ENCODE measurements around the gene RNF103. TPM values are rescaled to one million over a fixed set of nuclear protein-coding genes. Genes with fewer than 3 reads are reported as not detected.

RNF103 gene
- total RNA-seq, 1 donor from 2014 or later = 23.3 TPM

DNA sequence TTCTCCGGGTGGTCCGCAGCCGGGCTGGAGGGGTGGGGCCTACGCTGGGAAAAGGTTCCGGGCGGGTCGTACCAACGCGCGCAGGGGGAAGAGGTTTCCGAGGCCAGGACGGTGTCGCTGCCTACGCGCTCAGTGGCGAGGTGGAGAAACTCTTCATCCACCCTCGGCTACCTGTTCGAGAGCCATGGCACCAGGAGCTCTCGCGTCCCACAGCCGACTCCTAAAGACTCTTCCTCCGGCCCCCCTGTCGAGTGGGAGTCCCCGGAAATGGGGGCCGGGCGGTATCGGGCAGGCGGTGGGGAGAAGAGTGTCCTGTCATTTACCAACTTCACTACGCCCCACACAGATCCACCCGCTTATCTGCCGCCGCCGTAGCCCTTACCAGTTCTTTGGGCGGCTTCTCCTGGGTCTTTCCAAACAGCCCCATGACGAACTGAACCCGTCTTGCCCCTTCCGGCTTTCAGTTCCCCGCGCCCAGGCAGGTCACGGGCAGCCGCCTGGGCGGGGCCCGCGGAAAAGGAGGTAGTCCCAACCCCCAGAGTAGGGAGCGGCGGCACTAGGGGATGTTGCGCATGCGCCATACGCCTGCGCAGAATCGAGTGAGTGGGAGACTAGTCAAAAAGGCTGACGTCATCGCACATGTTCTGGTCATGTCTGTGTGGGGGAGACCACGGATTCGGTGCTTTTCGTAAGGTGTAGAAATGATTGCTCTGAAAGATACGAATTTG lies 60.6 kb downstream of the RNF103 start, which contains the start of gene CHMP3:
CHMP3 (minus strand) TSS at position 522 of the 728 bp plus-strand sequence; CDS start at position 427, 95 bp downstream.
- Histone ChIP-seq H3K36me3 (no peaks in the 10 kb centered on the region), H3K4me3 (peak within 1 kb of the TSS; percentile 52 to 65), H3K27me3 (no peaks in the 10 kb centered on the region), H3K9me3 (no peaks in the 10 kb centered on the region), H3K4me1 (peaks cover 39% of the 10 kb centered on the region), H3K27ac (peak within 1 kb of the TSS; percentile 95)
- peak; percentile 98 for DNase-seq (ENCODE audit: extremely low spot score in 2 of 2)
- TF ChIP-seq POLR2A (IDR thresholded peaks at IDR 0.05) (no peak), POLR2AphosphoS5 (IDR thresholded peaks at IDR 0.05; ENCODE audit: insufficient read depth in 1 of 2, low read depth in 1 of 2) (peak; percentile 97)
- TF ChIP-seq, protein P1, sequence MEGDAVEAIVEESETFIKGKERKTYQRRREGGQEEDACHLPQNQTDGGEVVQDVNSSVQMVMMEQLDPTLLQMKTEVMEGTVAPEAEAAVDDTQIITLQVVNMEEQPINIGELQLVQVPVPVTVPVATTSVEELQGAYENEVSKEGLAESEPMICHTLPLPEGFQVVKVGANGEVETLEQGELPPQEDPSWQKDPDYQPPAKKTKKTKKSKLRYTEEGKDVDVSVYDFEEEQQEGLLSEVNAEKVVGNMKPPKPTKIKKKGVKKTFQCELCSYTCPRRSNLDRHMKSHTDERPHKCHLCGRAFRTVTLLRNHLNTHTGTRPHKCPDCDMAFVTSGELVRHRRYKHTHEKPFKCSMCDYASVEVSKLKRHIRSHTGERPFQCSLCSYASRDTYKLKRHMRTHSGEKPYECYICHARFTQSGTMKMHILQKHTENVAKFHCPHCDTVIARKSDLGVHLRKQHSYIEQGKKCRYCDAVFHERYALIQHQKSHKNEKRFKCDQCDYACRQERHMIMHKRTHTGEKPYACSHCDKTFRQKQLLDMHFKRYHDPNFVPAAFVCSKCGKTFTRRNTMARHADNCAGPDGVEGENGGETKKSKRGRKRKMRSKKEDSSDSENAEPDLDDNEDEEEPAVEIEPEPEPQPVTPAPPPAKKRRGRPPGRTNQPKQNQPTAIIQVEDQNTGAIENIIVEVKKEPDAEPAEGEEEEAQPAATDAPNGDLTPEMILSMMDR (IDR thresholded peaks at IDR 0.05) = no peak
- intact Hi-C loops (cut with DNase I) = loop anchor here (2.0 to 5.0 kb wide), 3 partner anchors 60 to 276 kb away; partner anchors contain the start of genes KDM3A and RNF103

DNA sequence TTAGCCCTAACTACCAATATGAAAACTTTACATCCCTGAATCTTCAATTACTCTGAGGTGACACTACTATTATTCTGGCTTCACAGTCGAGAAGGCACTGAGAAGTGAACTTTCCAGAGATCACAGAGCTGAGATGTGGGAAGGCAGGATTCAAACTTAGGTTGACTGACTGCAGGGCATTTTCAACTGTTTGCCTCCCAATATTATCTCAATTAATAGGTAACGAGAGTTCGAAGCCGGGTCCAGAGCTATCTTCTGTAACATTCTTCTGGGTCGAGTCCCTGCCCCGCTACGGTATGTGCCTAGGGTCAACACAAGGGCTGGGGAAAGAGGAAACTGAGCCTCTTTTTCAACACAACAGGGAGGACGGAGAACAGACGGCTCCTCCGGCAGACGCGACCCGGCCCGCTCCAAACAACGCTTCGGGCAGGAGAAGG lies 61.2 kb downstream of the RNF103 start:
- no peaks in the 10 kb centered on the region for H3K9me3 ChIP-seq
- no peaks in the 10 kb centered on the region for H3K27me3 ChIP-seq
- intact Hi-C loops (cut with DNase I) = loop anchor here (2.0 to 5.0 kb wide), 3 partner anchors 60 to 275 kb away; partner anchors contain the start of genes KDM3A and RNF103
- H3K27ac ChIP-seq = peak overlapping the region; percentile 95
- DNase-seq (ENCODE audit: extremely low spot score in 2 of 2) = no peak
- H3K4me1 ChIP-seq = peaks cover 40% of the 10 kb centered on the region
- H3K4me3 ChIP-seq = peak overlapping the region; percentile 52 to 65
- no peaks in the 10 kb centered on the region for H3K36me3 ChIP-seq
- TF ChIP-seq, protein P1 (IDR thresholded peaks at IDR 0.05) = no peak
- TF ChIP-seq POLR2A (IDR thresholded peaks at IDR 0.05) = no peak
- TF ChIP-seq POLR2AphosphoS5 (IDR thresholded peaks at IDR 0.05; ENCODE audit: insufficient read depth in 1 of 2, low read depth in 1 of 2) = no peak

DNA sequence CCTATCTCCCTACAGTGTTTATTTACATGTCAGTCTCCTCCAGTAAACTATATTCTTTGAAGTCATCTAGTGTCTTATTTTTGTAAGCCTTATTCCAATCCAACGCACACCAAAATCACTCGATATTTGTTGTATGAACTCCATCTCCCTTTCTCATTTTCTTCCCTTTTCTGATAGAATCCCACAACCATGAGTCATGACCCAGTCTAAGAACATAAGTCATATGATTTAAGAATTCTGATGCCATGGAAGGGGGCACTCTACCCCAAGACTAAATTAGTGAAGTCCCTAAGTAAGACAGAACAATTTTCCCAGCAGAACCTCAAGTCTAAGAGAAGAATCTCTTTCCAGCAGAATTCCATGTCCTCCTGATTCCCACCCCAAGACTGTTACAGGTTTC lies 65.8 kb downstream of the RNF103 start:
- intact Hi-C loops (cut with DNase I) = no loop called here
- Histone ChIP-seq H3K4me3 (no peak overlapping the region), H3K27me3 (no peaks in the 10 kb centered on the region), H3K36me3 (no peaks in the 10 kb centered on the region), H3K9me3 (no peaks in the 10 kb centered on the region), H3K4me1 (peaks cover 45% of the 10 kb centered on the region), H3K27ac (no peak overlapping the region)
- no peak for TF ChIP-seq POLR2AphosphoS5 (IDR thresholded peaks at IDR 0.05; ENCODE audit: insufficient read depth in 1 of 2, low read depth in 1 of 2)
- TF ChIP-seq, protein P1 (IDR thresholded peaks at IDR 0.05) = no peak
- DNase-seq (ENCODE audit: extremely low spot score in 2 of 2) = no peak

DNA sequence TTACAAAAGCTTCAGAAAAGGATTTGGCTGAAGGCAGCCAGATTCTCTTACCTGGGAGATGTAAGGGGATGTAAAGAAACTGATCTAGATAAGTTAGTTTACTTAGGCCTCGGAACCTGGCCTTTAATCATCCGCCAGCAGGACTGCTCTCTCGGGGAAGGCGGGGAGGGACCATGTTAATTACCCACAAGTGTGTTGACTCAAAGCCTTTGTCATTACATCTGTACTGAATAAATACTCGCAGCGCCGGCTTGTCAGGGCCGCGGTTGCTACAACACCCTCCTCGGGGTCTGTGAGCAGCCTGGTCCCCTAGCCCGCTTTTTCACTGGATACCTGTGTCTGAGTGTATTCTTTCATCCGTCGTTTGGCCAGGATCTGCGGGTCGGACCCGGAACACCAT lies 67.2 kb downstream of the RNF103 start:
- intact Hi-C loops (cut with DNase I) = no loop called here
- Histone ChIP-seq H3K27ac (no peak overlapping the region), H3K4me1 (peaks cover 34% of the 10 kb centered on the region), H3K27me3 (no peaks in the 10 kb centered on the region), H3K36me3 (no peaks in the 10 kb centered on the region), H3K4me3 (no peak overlapping the region), H3K9me3 (no peaks in the 10 kb centered on the region)
- no peak for DNase-seq (ENCODE audit: extremely low spot score in 2 of 2)
- TF ChIP-seq, protein P1 (IDR thresholded peaks at IDR 0.05) = no peak
- TF ChIP-seq POLR2A (IDR thresholded peaks at IDR 0.05) = no peak

Other genes with a start within 250 kb of the RNF103 start
- gene KDM3A, start 182.5 kb downstream of the RNF103 start, total RNA-seq = 38.3 TPM
- 49.6 TPM for gene CHMP3, start 60.4 kb downstream of the RNF103 start, total RNA-seq
- 37.6 TPM for gene RMND5A, start 96.4 kb upstream of the RNF103 start, total RNA-seq
- gene CD8A, start 167.0 kb upstream of the RNF103 start, total RNA-seq = 6.9 TPM
- gene CD8B, start 238.0 kb upstream of the RNF103 start, total RNA-seq = 10.6 TPM

Data from vagina (tissue), 2 donors.